ENCODE results near the gene AFF3.
A peak's percentile ranks its signal among the peaks of the same experiment; 100 is the strongest.

Gene AFF3

DNA sequence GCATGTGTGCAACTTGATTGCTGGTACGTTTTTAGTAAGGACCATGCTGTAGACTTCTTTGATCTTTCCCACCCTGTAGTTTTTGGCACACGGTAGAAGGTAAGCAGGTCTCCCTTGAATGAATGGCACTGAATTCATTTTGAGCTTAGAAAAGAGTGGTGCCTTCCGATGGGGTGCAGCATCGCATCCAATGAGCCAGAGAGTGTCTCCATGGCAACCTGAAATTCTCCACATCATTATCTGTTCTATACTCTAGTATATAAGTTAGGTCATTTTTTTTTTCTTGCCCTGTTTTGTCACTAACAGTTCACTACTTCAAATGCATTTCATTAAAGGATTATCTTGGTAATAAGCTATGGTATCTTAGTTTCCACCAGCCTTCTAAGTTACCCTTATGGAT is 571.4 kb downstream of the AFF3 start:
- no peak for DNase-seq

DNA sequence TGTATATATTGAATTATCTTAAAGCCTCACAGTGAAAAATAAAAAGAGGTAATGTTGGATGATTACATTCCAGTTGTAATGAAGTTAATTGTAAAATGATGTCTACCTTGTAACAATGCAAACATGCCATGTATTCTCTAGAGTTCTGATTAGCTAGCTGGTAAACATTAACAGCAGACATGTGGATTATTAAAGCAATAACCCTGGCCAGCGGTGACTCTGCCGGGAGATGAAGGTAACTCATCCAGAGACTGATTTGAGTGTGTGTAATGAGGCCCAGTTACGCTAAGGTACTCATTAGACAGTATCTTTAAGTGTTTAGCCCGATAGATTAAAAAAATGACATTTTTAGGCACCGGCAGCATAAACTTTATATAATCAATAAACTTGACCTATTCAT is 573.0 kb downstream of the AFF3 start:
- DNase-seq: no peak

DNA sequence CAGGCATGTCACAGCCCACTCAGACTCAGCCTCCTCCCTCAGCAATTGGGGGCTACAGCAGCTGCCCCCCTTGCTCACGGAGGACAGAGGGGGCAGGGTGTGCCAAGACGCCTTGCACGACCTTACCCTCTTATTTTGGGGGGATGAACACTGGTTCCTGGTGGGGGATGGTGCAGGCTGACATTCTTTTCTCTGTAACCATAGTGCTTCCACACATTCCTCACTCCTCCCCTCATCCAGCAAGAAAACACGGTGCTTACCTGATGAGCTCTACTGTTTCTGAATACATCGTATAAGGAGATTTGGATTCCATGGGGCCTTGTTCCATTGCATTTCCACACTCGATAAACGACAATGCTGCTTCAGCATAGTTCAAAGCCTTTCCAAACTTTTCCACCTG is 577.2 kb downstream of the AFF3 start:
- no peak for DNase-seq

DNA sequence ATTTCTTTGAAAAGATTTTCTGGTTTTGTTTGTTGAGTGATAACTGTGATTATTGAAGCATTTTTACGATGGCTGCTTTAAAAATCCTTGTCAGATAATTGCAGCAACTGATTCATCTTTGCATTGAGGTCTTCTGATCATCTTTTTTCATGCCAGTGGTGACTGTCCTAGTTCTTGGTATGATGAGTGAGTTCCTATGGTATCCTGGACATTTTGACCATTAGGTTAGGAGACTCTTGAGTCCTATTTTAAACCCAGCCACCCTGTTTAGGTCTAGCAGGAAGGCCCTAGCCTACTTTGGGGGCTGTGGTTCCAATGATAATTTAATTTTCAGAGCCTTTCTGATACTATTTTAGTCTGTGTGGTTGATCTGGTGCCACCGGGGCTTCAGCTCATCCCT is 579.9 kb downstream of the AFF3 start:
- DNase-seq: no peak

DNA sequence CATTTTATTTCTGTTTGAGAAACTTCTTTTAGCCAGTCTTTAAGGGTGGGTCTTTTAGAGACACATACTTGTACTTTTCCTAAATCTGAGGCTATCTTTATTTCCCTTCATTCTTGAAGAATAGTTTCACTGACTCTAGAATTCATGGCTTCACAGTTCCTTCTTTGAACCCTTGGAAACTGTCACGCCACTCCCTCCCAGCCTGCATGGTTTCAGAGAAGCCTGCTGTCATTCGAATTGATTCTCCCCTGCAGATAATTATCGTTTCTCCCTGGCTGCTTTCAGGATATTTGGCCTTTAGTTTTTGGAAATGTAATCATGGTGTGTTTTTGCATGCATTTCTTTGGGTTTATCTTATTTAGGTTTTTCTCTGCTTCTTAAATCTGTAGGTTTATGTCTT is 580.6 kb downstream of the AFF3 start:
- no peak for DNase-seq

DNA sequence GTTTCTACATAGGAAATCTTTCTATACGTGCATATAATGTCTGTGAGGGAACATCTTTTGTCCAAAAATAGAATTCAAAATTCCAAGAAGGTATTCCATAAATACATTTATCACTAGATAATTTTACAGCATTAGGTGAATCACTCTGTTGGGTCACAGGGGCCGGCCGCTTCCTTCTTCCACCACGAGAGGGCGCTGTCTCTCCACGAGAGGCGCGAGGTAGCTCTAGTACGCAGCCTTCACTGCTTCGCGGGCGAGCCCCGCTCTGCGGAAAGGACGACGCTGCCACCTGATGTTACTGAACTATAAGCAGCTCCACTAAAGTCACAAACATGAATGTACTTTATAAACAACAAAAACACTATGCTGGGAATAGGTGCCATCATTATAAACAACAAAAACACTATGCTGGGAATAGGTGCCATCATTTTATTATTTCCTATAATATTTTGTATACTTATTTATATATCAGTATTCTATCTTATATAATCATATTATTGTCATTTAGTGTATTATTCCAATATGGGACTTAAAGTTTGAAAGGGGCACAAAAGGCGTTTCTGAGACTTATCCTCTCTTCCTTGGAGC is 583.2 kb downstream of the AFF3 start:
- DNase-seq: peak; percentile 37

DNA sequence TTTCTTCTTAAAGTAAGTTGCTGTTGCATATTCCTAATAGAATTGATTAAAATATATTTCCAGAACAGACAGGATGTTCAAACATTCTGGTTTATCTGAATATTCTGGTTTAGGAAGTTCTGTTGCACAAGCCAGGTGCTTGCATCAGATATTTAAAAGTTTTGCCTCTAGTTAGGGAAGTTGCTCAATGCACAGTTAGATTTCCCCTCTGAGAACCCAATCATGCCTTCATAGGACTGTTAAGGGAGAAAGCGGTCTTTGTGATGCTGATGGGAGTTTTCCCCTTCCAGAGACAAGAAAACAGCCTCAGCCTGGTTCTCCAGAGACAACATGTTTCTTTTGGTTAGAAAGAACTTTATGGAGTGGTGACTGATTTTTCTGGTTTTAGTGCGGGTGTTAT is 587.0 kb downstream of the AFF3 start:
- no peak for DNase-seq

DNA sequence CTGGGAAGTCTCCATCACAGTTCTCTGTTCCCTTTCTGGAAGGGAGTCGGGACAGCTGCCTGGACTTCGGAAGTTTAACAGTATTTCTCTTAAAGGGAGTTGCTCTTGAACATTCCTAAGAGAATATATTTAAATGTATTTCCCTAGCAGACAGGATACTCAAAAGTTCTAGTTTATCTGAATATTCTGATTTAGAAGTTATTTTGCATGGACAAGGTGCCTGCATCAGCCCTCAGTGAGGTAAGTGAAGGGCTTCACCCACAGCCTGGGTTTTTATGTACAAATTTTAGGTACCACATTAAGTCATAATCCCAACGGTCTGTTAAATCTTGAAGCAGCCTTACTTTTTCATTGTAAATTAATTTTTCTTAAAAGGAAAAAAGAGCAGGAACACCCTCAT is 587.5 kb downstream of the AFF3 start:
- no peak for DNase-seq

DNA sequence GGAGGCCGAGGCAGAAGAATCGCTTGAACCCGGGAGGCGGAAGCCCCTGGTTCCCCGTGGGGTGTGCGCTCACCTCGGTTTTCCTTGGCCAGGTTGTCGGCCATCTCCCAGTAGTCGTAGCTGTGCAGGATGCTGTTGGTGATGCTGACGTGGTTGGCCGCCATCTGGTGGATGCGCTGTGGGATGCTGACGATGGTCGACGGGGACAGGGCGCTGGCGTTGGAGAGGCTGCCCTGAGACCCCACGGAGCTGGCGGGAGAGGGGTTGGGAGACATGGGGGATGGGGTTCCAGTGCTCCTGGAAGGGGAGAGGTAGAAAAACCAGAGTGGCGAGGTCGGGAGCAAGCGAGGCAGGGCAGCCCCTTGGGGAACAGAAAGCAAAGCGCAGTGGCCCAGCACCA is 588.2 kb downstream of the AFF3 start:
- no peak for DNase-seq

DNA sequence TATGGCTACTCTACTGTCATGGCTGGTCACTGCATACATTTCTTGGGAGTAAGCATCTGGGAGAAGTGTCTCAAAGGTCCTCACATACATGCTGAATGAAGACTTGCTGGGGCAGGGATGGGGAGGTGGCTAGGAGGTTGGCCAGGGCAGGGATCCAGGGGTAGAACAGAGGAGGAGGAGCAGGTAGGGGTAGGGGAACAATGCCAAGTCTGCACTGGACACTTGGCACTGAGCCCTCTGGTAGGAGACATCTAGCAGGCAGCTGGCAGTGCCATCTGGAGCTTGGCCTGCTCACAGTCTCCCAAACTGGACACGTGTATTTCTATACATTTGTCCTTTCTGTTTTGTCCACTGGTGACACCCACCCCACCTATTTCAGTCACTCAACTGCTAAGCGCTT is 589.9 kb downstream of the AFF3 start:
- no peak for DNase-seq

DNA sequence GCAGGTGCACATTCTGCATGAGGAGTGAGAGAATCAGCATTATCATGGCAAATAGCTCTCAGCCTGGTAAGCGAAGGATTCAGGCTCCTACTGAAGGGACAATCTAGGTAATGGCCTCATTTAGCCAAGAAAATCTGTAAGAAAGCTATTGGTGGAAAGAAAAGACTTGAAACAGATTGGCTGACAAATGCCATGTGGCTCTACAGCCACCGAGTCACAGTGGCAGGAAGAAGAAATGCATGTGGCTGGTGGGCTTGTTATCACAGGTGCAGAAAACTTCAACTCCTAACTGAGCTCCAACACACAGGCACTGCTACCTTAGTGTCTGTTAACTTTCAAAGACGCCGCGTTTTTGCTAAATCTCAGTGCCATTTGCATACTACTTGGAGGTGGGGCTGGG is 592.0 kb downstream of the AFF3 start:
- no peak for DNase-seq

DNA sequence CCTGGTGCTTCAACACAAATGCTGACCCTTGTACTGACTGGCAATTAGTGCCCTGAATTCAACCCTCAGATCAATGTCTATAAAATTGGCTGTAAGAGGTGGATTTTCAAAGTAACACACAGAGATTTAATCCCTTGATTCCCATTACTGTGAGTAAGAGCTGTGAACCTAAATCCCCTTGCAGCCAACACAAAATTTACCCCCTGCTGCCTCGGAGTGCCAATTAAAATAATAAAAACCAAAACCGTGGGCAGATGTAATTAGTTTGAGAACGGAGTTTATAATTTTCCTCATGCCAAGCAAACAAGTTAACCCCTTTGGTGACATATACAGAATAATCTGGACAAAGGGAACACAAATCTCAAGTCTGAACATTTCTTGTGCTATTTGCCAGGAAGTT is 596.8 kb downstream of the AFF3 start:
- DNase-seq: no peak

DNA sequence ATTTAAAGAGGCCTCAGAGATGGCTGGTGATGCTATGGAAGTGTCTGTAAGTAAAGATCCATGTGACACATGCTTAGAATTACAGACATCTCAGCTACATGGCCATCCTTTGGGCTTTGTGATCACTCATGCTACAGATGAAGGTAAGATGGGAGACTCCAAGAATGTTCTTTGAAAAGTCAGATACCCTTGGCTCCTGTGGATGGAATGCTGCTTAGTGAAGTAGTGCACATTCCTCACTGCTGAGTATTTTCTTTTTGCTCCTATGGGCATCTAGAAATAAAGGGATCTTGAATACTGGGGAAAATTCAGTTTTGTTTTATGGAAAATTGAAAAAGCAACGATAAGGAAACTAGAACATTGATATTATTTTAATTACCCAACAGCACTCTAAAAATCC is 597.3 kb downstream of the AFF3 start:
- no peak for DNase-seq

DNA sequence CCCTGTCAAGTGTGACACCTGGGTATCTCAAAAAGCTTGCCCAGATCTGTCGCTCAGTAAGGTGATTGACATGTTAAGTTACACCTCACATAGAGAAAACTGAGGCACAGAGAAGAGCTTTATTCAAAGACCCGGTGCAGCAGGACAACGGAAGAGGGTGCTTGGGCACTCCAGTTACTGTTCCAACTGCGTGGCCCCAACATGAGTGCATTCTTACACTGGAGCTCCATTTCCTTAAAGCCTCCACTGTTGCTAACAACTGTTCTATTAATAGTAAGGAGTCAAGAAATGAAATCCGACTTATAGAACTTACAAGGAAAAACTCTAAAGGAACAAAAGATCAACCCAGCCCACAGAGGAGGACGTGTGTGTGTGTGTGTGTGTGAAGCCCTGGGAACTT is 597.8 kb downstream of the AFF3 start:
- DNase-seq: no peak

DNA sequence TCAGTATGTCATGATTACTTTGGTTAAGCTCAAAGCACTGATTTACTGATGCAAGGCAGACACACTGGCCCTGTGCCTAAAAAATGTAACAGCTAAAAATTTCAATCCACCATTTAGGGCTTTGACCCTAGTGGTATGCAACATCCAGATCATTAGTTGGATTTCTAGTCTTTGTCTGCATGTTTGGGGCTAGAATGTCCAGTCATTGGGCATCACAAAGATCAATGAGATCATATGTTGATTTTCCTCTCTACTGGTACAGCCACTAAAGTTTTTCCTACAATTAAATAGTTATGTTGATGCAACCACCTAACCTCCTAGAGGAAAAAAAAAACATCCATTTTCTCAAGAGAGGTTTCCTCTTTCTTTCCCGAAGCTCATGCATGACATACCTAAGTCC is 599.1 kb downstream of the AFF3 start:
- no peak for DNase-seq

DNA sequence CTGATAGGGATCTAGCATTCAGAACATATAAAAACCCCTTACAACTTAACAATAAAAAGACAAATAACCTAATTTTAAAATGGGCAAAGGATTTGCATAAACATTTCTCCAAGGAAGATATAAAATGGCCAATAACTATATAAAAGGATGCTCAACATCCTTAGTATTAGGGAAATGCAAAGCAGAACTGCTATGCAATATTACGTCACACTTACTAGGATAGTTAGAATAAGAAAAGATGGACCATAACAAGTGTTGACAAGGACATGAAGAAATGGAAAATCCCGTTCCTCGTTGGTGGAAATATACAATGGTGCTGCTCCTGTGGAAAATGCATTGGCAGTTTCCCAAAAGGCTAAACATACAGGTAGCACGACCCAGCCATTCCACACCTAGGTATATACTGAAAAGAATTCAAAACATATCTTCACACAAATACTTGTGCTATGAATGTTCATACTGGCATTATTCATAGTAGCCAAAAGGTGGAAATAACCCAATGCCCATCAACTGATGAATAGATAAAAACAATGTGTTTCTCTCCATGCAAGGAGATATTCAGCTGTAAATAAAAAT is 604.4 kb downstream of the AFF3 start:
- no peak for DNase-seq

DNA sequence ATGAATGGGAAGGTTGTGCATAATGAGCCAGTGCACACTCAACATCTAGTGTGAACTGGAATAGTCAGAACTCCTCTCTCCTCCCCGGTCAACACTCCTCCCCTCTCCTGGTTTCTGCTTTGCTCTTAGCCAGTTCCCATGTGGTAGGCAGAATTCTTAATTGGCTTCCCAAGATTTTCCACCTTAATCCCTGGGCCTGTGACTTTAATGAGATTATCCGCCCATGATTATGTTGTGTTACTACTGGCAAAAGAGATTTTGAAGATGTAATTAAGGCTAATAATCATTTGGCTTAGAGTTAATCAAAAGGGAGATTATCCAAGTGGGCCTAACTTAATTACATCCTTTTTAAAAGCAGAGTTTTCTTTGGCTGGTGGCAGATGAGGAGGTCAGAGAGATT is 618.3 kb downstream of the AFF3 start:
- DNase-seq: no peak

DNA sequence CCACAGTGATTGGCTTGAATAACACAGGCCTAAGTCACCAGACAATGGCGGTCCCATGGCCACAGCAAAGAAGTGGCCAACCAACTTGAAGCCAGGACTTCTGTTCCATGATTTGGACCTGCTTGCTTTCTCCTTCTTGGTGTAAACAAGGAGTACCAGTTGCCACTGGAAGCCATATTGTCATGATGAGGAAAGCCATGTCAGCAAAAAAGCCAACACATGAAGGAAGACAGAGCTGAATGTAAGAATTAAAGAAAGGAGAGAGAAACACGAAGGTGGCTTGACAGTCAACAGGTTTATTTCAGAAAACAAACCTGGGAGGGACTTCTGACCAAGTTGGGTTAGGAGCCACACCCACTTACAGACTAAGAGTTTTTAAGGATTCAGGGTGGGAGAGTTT is 620.2 kb downstream of the AFF3 start:
- no peak for DNase-seq

DNA sequence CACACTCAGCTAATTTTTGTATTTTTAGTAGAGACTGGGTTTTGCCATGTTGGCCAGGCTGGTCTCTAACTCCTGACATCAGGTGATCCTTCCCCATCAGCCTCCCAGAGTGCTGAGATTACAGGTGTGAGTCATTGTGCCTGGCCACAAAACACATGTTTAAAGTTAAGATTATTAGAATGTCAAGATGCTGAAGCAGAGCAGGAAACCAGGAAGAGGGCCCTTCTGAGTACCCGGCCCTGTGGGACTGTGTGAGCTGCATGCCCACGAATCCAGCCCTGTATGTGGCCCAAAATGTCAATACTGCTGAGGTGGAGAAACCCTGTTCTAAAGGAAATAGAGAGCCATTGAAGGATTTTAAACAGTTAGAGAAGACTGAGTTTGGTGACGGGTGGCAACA is 621.6 kb downstream of the AFF3 start:
- DNase-seq: no peak

DNA sequence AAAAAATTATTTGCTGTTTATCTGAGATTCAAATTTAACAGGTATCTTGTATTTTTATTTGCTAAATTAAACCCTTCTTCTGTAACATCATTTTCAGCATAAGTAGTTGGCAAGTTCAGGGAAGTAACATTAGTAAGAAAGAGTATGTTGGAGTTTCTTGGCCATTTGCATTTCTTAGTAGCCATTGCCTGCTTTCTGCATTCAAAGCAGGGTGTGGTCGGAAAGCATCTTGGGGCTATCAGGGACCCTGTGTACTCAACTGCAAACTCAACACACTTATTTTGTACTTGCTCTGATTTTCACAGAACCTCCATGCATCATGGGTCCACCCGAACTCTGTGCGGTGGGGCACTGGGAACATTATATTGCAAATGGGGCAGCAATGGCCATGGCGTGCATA is 622.2 kb downstream of the AFF3 start:
- DNase-seq: no peak

DNA sequence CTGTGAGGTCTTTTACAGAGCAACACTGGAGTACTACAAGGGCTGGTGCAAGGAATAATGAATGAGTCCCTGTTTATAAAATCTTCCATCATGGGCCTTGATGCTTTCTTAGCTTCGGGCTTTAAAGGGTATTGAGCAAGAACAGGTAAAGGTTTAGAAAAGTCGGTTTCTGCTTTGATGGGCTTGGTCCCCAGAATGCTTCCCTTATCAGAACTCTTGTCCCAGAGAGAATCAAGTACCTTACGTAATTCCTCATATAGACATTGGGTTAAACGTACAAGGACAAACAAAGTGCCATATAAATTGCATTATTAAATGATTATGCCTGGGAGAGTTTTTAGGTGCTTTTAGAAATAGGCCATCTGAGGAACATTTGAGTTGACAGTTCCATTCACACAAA is 628.0 kb downstream of the AFF3 start:
- DNase-seq: no peak

DNA sequence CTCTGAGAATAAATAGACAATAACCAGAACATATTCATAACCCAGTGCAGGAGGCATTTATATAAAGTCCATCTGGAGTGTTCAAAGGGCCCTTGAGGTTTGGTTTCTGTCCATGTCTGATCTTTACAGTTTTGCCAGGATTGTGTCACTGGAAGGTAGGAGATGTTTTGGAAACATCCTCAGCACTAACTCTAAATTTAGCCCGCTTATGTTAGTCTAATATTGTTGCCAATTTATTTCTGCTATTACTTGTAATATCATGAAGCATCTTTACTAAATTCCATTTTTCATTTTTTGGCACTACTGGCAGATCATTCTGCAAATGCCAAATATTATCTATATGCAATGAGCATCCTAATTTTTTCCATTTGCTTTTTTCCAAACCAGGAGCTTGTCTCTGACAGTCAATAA is 630.2 kb downstream of the AFF3 start:
- no peak for DNase-seq

DNA sequence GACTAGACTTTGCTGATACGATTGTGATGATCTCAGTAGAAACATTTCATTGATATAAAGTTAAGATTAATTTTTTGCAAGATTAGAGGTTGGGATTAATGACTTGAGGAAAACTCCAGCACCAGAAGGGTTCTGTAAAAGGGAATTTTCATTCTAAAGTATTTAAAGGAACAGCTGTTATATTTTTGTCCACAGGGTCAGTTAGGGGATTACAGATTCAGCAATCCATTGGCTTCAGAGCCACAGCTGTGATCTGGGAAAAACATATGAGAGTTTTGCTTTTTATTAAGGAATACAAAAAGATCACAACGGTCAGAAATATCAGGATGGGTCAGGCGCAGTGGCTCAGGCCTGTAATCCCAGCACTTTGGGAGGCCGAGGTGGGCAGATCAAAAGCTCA is 633.0 kb downstream of the AFF3 start:
- no peak for DNase-seq

DNA sequence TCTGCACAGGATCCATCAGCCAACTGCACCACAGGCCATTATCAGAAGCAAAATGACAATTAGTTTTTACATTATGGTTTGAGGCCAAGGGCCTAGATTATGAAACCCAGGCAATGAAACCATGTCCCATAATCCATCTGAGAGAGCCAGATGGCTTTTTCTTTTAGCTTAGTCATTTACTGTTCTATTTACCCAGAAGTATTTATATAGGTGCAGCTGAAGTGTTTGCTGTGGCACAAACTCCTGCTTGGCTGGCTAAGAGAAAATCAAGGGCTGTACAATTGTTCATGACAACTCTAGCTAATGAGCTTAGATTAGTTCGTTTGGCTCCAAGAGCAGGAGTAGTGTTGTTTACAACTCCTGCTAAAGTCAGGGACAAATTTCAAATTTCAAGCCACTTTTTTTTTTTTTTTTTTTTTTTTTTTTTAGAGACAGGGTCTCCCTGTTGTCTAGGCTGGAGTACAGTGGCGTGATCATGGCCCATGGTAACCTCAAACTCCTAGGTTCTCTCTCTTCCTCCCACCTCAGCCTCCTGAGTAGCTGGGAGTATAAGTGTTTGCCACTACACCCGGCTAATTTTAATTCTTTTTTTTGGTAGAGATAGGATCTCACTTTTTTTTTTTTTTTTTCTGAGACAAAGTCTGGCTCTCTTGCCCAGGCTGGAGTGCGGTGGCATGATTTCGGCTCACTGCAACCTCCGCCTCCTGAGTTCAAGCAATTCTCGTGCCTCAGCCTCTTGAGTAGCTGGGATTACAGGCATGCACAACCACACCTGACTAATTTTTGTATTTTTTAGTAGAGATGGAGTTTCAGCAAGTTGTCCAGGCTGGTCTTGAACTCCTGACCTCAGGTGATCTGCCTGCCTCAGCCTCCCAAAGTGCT is 634.2 kb downstream of the AFF3 start:
- DNase-seq: no peak
